ENCODE results near the gene RASGRF2. TPM values are rescaled to one million over a fixed set of nuclear protein-coding genes. Genes with fewer than 3 reads are reported as not detected.

Gene RASGRF2, protein sequence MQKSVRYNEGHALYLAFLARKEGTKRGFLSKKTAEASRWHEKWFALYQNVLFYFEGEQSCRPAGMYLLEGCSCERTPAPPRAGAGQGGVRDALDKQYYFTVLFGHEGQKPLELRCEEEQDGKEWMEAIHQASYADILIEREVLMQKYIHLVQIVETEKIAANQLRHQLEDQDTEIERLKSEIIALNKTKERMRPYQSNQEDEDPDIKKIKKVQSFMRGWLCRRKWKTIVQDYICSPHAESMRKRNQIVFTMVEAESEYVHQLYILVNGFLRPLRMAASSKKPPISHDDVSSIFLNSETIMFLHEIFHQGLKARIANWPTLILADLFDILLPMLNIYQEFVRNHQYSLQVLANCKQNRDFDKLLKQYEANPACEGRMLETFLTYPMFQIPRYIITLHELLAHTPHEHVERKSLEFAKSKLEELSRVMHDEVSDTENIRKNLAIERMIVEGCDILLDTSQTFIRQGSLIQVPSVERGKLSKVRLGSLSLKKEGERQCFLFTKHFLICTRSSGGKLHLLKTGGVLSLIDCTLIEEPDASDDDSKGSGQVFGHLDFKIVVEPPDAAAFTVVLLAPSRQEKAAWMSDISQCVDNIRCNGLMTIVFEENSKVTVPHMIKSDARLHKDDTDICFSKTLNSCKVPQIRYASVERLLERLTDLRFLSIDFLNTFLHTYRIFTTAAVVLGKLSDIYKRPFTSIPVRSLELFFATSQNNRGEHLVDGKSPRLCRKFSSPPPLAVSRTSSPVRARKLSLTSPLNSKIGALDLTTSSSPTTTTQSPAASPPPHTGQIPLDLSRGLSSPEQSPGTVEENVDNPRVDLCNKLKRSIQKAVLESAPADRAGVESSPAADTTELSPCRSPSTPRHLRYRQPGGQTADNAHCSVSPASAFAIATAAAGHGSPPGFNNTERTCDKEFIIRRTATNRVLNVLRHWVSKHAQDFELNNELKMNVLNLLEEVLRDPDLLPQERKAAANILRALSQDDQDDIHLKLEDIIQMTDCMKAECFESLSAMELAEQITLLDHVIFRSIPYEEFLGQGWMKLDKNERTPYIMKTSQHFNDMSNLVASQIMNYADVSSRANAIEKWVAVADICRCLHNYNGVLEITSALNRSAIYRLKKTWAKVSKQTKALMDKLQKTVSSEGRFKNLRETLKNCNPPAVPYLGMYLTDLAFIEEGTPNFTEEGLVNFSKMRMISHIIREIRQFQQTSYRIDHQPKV (N-terminal part only)
- total RNA-seq = 10 to 100 TPM; 13.0 to 45.9 (median 20.0) TPM

DNA sequence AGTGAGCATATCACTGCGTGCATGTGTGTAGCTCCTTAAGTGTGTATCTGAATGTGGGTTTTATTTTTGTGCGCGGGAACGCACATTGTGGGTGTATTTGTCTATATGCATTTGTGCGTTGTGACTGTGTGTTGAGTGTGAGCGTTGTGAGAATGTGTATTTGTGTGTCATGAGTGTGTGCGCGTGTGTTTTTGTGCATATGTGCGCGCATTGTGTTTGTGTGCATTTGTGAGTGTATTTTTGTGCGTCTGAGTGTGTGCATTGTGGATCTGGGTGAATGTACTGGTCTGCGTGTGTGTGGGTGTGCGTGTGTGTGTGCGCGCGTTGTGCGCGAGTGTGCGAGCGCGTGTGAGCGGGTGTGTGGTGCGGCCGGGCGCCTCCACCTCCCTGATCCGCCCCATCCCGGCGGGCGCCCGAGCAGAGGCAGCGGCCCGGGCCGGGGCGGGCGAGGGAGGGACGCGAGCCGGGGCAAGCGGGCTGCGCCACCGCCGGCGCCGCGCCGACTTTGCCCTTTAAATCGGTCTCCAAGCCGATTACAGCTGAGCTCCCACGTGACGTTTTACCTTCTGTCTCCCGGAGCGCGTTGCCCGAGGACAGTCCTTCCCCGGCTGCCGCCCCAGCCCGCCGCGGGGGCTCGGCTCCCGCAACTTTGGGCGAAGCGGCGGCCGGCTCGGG is at the start of gene RASGRF2:
TSS of gene RASGRF2 (plus strand) at position 596 of the 675 bp plus-strand sequence. CDS start 376 bp downstream, outside the sequence.
- TF ChIP-seq CTCF (IDR thresholded peaks at IDR 0.05) = no peak
- ATAC-seq (ENCODE audit: low FRiP score) = peak; percentile 39
- no peak for DNase-seq (ENCODE audit: low spot score)

DNA sequence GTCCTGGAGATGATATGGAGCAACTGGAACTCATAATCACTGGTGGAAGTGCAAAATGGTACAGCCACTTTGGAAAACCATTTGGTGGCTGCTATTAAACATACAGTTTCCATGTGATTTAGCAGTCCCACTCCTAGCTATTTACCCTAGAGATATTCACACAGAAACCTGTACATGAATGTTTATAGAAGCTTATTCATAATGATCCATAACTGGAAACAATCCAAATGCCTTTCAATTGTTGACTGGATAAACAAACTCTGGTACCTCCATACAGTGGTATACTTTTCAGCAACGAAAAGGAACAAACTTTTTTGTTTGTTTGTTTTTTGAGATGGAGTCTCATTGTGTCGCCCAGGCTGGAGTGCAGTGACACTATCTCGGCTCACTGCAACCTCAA is 47.7 kb upstream of the RASGRF2 start:
- ATAC-seq (ENCODE audit: low FRiP score) (no peak), DNase-seq (ENCODE audit: low spot score) (no peak)
- TF ChIP-seq CTCF (IDR thresholded peaks at IDR 0.05) = no peak

- ATAC-seq (ENCODE audit: low FRiP score) (no peak), DNase-seq (ENCODE audit: low spot score) (no peak)
- no peak for TF ChIP-seq CTCF (IDR thresholded peaks at IDR 0.05)
These were observed 44.4 kb upstream of the RASGRF2 start for GRCh38 chr5:80915716-80916115.

DNA sequence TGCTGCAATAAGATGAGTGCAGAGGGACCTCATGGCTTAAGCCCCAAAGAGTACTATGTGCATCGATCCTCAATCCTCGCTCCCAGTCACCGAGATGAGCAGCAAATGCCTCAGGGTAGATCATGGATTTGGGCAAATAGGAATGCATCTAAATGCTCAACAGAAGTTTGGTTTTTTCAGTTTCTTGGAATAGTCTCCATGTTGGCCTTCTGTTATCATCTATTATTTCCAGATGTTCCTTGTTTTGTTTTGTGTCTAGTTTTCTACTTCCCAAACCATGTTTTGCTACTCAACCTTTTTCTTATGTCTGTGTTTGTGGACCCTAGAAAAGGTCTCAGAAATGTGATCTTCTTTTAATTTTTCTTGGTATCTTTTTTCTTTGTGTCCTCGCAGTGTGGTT is 43.5 kb upstream of the RASGRF2 start:
- ATAC-seq (ENCODE audit: low FRiP score) = no peak
- TF ChIP-seq CTCF (IDR thresholded peaks at IDR 0.05) = no peak
- DNase-seq (ENCODE audit: low spot score) = no peak

DNA sequence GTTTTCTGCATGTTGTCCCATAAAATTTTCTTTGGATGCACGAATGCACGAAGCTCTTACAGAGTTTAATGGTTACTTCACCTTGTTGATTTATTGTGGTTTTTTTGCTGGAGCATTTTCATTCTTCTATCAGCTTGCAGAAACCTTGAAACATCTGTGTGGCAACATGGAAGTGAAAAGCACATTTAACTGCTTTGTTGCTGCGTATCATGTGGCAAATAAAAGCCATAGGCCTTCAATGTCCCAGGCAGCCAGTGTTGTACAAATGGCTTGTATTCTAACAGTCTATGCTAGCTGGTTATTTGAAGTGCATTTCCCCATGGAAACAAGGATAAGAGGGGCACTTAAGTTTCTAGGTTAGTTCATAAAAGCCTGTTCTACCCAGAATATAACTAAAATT is 42.5 kb upstream of the RASGRF2 start:
- DNase-seq (ENCODE audit: low spot score) = no peak
- no peak for ATAC-seq (ENCODE audit: low FRiP score)
- TF ChIP-seq CTCF (IDR thresholded peaks at IDR 0.05) = no peak

GRCh38 chr5:80919678-80920196 is 40.4 kb upstream of the RASGRF2 start:
- DNase-seq (ENCODE audit: low spot score) = no peak
- no peak for TF ChIP-seq CTCF (IDR thresholded peaks at IDR 0.05)

More at GRCh38 chr5:80919678-80920196, 40.4 kb upstream of the RASGRF2 start:
- no peak for ATAC-seq (ENCODE audit: low FRiP score)

Measured in omental fat pad (tissue), 4 donors.